ENCODE data around the gene EPB41L2. TPM values are rescaled to one million over a fixed set of nuclear protein-coding genes. Genes with fewer than 3 reads are reported as not detected.

The EPB41L2 gene
- total and polyA plus RNA-seq, 2 experiments from 2014 or later, result 76.2 to 91.7 TPM

DNA sequence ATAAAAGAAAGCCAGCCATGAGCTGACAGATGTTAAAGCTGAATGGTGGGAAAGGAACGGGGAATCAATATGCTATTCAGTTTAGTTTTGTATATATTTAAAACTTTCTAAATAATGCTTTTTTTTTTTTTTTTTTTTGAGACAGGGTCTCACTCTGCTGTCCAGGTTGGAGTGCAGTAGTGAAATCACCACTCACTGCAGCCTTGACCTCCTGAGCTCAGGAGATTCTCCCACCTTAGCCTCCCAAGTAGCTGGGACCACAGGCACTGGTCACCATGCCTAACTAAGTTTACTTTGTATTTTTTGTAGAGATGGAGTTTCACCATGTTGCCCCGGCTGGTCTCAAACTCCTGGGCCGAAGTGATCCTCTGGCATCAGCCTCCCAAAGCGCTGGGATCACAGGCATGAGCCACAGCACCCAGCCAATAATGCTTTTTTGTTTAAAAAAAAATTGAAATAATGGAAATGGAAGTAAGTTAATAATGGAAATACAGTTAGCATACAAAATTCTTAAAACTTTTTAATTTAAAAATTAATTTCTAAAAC lies 19.1 kb downstream of the EPB41L2 start:
- no peaks in the 10 kb centered on the region for H3F3A ChIP-seq (replicated peaks; ENCODE audit: low read depth)
- H3K27me3 ChIP-seq (ENCODE audit: insufficient read depth), result no peaks in the 10 kb centered on the region
- Mint-ChIP-seq H3K36me3 (ENCODE audit: low read depth) (no peaks in the 10 kb centered on the region), H3K27me3 (ENCODE audit: insufficient read depth, low read depth, poor library complexity) (no peaks in the 10 kb centered on the region), H3K9me3 (no peaks in the 10 kb centered on the region), H3K4me1 (no peaks in the 10 kb centered on the region; the same call in 2 of the 3 replicates), H3K4me3 (no peak overlapping the region), H3K27ac (no peak overlapping the region)
- no peaks in the 10 kb centered on the region for H3K9me2 ChIP-seq (ENCODE audit: insufficient read depth)
- no peaks in the 10 kb centered on the region for H3K36me3 ChIP-seq (ENCODE audit: insufficient read depth)
- TF ChIP-seq EZH2 (IDR thresholded peaks at IDR 0.05; ENCODE audit: low read depth, unreplicated experiment) (no peak), JUNB (IDR thresholded peaks at IDR 0.05; ENCODE audit: unreplicated experiment) (no peak), STAT1 (IDR thresholded peaks at IDR 0.05; ENCODE audit: unreplicated experiment) (no peak), EZH2phosphoT487 (IDR thresholded peaks at IDR 0.05; ENCODE audit: unreplicated experiment) (no peak), ZNF331 (CRISPR knock-in tag; IDR thresholded peaks at IDR 0.05; ENCODE audit: low read depth) (no peak), ZNF114 (CRISPR knock-in tag; IDR thresholded peaks at IDR 0.05) (no peak), NANOG (IDR thresholded peaks at IDR 0.05; ENCODE audit: borderline replicate concordance) (no peak), CREB1 (CRISPR knock-in tag; IDR thresholded peaks at IDR 0.05; ENCODE audit: low read depth) (no peak)
- TF ChIP-seq, protein P1, sequence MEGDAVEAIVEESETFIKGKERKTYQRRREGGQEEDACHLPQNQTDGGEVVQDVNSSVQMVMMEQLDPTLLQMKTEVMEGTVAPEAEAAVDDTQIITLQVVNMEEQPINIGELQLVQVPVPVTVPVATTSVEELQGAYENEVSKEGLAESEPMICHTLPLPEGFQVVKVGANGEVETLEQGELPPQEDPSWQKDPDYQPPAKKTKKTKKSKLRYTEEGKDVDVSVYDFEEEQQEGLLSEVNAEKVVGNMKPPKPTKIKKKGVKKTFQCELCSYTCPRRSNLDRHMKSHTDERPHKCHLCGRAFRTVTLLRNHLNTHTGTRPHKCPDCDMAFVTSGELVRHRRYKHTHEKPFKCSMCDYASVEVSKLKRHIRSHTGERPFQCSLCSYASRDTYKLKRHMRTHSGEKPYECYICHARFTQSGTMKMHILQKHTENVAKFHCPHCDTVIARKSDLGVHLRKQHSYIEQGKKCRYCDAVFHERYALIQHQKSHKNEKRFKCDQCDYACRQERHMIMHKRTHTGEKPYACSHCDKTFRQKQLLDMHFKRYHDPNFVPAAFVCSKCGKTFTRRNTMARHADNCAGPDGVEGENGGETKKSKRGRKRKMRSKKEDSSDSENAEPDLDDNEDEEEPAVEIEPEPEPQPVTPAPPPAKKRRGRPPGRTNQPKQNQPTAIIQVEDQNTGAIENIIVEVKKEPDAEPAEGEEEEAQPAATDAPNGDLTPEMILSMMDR (conservative IDR thresholded peaks at IDR 0.05; ENCODE audit: low read depth in 2 of 2), result no peak
- TF ChIP-seq, protein P2, sequence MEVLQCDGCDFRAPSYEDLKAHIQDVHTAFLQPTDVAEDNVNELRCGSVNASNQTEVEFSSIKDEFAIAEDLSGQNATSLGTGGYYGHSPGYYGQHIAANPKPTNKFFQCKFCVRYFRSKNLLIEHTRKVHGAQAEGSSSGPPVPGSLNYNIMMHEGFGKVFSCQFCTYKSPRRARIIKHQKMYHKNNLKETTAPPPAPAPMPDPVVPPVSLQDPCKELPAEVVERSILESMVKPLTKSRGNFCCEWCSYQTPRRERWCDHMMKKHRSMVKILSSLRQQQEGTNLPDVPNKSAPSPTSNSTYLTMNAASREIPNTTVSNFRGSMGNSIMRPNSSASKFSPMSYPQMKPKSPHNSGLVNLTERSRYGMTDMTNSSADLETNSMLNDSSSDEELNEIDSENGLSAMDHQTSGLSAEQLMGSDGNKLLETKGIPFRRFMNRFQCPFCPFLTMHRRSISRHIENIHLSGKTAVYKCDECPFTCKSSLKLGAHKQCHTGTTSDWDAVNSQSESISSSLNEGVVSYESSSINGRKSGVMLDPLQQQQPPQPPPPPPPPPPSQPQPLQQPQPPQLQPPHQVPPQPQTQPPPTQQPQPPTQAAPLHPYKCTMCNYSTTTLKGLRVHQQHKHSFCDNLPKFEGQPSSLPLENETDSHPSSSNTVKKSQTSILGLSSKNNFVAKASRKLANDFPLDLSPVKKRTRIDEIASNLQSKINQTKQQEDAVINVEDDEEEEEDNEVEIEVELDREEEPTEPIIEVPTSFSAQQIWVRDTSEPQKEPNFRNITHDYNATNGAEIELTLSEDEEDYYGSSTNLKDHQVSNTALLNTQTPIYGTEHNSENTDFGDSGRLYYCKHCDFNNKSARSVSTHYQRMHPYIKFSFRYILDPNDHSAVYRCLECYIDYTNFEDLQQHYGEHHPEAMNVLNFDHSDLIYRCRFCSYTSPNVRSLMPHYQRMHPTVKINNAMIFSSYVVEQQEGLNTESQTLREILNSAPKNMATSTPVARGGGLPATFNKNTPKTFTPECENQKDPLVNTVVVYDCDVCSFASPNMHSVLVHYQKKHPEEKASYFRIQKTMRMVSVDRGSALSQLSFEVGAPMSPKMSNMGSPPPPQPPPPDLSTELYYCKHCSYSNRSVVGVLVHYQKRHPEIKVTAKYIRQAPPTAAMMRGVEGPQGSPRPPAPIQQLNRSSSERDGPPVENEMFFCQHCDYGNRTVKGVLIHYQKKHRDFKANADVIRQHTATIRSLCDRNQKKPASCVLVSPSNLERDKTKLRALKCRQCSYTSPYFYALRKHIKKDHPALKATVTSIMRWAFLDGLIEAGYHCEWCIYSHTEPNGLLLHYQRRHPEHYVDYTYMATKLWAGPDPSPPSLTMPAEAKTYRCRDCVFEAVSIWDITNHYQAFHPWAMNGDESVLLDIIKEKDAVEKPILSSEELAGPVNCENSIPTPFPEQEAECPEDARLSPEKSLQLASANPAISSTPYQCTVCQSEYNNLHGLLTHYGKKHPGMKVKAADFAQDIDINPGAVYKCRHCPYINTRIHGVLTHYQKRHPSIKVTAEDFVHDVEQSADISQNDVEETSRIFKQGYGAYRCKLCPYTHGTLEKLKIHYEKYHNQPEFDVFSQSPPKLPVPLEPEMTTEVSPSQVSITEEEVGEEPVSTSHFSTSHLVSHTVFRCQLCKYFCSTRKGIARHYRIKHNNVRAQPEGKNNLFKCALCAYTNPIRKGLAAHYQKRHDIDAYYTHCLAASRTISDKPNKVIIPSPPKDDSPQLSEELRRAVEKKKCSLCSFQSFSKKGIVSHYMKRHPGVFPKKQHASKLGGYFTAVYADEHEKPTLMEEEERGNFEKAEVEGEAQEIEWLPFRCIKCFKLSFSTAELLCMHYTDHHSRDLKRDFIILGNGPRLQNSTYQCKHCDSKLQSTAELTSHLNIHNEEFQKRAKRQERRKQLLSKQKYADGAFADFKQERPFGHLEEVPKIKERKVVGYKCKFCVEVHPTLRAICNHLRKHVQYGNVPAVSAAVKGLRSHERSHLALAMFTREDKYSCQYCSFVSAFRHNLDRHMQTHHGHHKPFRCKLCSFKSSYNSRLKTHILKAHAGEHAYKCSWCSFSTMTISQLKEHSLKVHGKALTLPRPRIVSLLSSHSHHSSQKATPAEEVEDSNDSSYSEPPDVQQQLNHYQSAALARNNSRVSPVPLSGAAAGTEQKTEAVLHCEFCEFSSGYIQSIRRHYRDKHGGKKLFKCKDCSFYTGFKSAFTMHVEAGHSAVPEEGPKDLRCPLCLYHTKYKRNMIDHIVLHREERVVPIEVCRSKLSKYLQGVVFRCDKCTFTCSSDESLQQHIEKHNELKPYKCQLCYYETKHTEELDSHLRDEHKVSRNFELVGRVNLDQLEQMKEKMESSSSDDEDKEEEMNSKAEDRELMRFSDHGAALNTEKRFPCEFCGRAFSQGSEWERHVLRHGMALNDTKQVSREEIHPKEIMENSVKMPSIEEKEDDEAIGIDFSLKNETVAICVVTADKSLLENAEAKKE (CRISPR knock-in tag; IDR thresholded peaks at IDR 0.05), result no peak
- TF ChIP-seq, protein P3, sequence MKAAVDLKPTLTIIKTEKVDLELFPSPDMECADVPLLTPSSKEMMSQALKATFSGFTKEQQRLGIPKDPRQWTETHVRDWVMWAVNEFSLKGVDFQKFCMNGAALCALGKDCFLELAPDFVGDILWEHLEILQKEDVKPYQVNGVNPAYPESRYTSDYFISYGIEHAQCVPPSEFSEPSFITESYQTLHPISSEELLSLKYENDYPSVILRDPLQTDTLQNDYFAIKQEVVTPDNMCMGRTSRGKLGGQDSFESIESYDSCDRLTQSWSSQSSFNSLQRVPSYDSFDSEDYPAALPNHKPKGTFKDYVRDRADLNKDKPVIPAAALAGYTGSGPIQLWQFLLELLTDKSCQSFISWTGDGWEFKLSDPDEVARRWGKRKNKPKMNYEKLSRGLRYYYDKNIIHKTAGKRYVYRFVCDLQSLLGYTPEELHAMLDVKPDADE (IDR thresholded peaks at IDR 0.05), result no peak
- TF ChIP-seq, protein P4, sequence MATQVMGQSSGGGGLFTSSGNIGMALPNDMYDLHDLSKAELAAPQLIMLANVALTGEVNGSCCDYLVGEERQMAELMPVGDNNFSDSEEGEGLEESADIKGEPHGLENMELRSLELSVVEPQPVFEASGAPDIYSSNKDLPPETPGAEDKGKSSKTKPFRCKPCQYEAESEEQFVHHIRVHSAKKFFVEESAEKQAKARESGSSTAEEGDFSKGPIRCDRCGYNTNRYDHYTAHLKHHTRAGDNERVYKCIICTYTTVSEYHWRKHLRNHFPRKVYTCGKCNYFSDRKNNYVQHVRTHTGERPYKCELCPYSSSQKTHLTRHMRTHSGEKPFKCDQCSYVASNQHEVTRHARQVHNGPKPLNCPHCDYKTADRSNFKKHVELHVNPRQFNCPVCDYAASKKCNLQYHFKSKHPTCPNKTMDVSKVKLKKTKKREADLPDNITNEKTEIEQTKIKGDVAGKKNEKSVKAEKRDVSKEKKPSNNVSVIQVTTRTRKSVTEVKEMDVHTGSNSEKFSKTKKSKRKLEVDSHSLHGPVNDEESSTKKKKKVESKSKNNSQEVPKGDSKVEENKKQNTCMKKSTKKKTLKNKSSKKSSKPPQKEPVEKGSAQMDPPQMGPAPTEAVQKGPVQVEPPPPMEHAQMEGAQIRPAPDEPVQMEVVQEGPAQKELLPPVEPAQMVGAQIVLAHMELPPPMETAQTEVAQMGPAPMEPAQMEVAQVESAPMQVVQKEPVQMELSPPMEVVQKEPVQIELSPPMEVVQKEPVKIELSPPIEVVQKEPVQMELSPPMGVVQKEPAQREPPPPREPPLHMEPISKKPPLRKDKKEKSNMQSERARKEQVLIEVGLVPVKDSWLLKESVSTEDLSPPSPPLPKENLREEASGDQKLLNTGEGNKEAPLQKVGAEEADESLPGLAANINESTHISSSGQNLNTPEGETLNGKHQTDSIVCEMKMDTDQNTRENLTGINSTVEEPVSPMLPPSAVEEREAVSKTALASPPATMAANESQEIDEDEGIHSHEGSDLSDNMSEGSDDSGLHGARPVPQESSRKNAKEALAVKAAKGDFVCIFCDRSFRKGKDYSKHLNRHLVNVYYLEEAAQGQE (IDR thresholded peaks at IDR 0.05; ENCODE audit: unreplicated experiment), result no peak
- H3K4me1 ChIP-seq (ENCODE audit: insufficient read depth), result no peaks in the 10 kb centered on the region
- H3K27ac ChIP-seq (ENCODE audit: low read depth), result no peak overlapping the region
- DNase-seq (ENCODE audit: low spot score) (no peak), ATAC-seq (no peak)
- H3K4me2 ChIP-seq, result no peak overlapping the region
- H3K4me3 ChIP-seq, result no peak overlapping the region
- H4K20me1 ChIP-seq (replicated peaks; ENCODE audit: insufficient read depth), result no peaks in the 10 kb centered on the region; the same call in none of the 2 replicates
- H3K79me2 ChIP-seq (replicated peaks; ENCODE audit: insufficient read depth), result peaks cover 75% of the 10 kb centered on the region
- no peak overlapping the region for H2AFZ ChIP-seq

All from GM23338 (cell line).